Measurements from ENCODE around the gene ADAT3.

Gene ADAT3

GRCh38 chr19:1909761-1910080, 4.5 kb downstream of the ADAT3 start:
- H3K36me3 ChIP-seq (ENCODE audit: insufficient read depth, low read length): peaks cover 41% of the 10 kb centered on the region
- no peaks in the 10 kb centered on the region for H3K9me3 ChIP-seq (ENCODE audit: insufficient read depth, low read length, severe bottlenecking)
- no peak overlapping the region for H3K4me3 ChIP-seq (ENCODE audit: low read depth in 1 of 2, low read length in 2 of 2)
- H2AFZ ChIP-seq (ENCODE audit: low read depth, low read length): no peak overlapping the region
- no peak overlapping the region; the same call in 1 of the 2 replicates for H3K4me2 ChIP-seq (ENCODE audit: insufficient read depth, low read length)
- peaks cover 49% of the 10 kb centered on the region for H4K20me1 ChIP-seq (ENCODE audit: insufficient read depth, low read length)
- TF ChIP-seq CTCF (IDR thresholded peaks at IDR 0.05; ENCODE audit: borderline replicate concordance, extremely low read depth, low read length, poor library complexity, severe bottlenecking) (no peak), EZH2 (IDR thresholded peaks at IDR 0.05; ENCODE audit: borderline replicate concordance, low read depth, low read length, severe bottlenecking) (no peak)
- peak; percentile 32 for DNase-seq
- H3K27me3 ChIP-seq (ENCODE audit: insufficient read depth, low read length, poor library complexity): no peaks in the 10 kb centered on the region
- H3K9ac ChIP-seq (ENCODE audit: low read depth, low read length): no peak overlapping the region
- peaks cover 88% of the 10 kb centered on the region for H3K79me2 ChIP-seq (ENCODE audit: insufficient read depth, low read length)
- ATAC-seq (ENCODE audit: insufficient read depth, low read depth): no peak
- no peak overlapping the region for H3K27ac ChIP-seq (ENCODE audit: low read length)
- H3K4me1 ChIP-seq (ENCODE audit: insufficient read depth, low read length): peaks cover 25% of the 10 kb centered on the region

- no peak for DNase-seq
- peaks cover 89% of the 10 kb centered on the region for H3K79me2 ChIP-seq (ENCODE audit: insufficient read depth, low read length)
- no peak for ATAC-seq (ENCODE audit: insufficient read depth, low read depth)
- H3K27ac ChIP-seq (ENCODE audit: low read length): no peak overlapping the region
- no peak overlapping the region for H3K4me3 ChIP-seq (ENCODE audit: low read depth in 1 of 2, low read length in 2 of 2)
- no peak overlapping the region for H3K9ac ChIP-seq (ENCODE audit: low read depth, low read length)
- H3K36me3 ChIP-seq (ENCODE audit: insufficient read depth, low read length): peaks cover 46% of the 10 kb centered on the region
- H4K20me1 ChIP-seq (ENCODE audit: insufficient read depth, low read length): peaks cover 53% of the 10 kb centered on the region
- TF ChIP-seq CTCF (IDR thresholded peaks at IDR 0.05; ENCODE audit: borderline replicate concordance, extremely low read depth, low read length, poor library complexity, severe bottlenecking): no peak
- peaks cover 22% of the 10 kb centered on the region for H3K4me1 ChIP-seq (ENCODE audit: insufficient read depth, low read length)
- H3K9me3 ChIP-seq (ENCODE audit: insufficient read depth, low read length, severe bottlenecking): no peaks in the 10 kb centered on the region
- no peak overlapping the region for H3K4me2 ChIP-seq (ENCODE audit: insufficient read depth, low read length)
- no peak overlapping the region for H2AFZ ChIP-seq (ENCODE audit: low read depth, low read length)
- H3K27me3 ChIP-seq (ENCODE audit: insufficient read depth, low read length, poor library complexity): no peaks in the 10 kb centered on the region
These were observed 5.0 kb downstream of the ADAT3 start for GRCh38 chr19:1910177-1910576.

GRCh38 chr19:1911098-1911497, 5.9 kb downstream of the ADAT3 start:
- Histone ChIP-seq H2AFZ (ENCODE audit: low read depth, low read length) (no peak overlapping the region), H3K4me3 (ENCODE audit: low read depth in 1 of 2, low read length in 2 of 2) (no peak overlapping the region), H3K9me3 (ENCODE audit: insufficient read depth, low read length, severe bottlenecking) (no peaks in the 10 kb centered on the region), H3K36me3 (ENCODE audit: insufficient read depth, low read length) (peaks cover 48% of the 10 kb centered on the region), H4K20me1 (ENCODE audit: insufficient read depth, low read length) (peaks cover 56% of the 10 kb centered on the region), H3K4me2 (ENCODE audit: insufficient read depth, low read length) (no peak overlapping the region), H3K4me1 (ENCODE audit: insufficient read depth, low read length) (peaks cover 16% of the 10 kb centered on the region), H3K79me2 (ENCODE audit: insufficient read depth, low read length) (peaks cover 84% of the 10 kb centered on the region), H3K9ac (ENCODE audit: low read depth, low read length) (no peak overlapping the region), H3K27me3 (ENCODE audit: insufficient read depth, low read length, poor library complexity) (no peaks in the 10 kb centered on the region), H3K27ac (ENCODE audit: low read length) (no peak overlapping the region)
- no peak for TF ChIP-seq EZH2 (IDR thresholded peaks at IDR 0.05; ENCODE audit: borderline replicate concordance, low read depth, low read length, severe bottlenecking)
- no peak for TF ChIP-seq CTCF (IDR thresholded peaks at IDR 0.05; ENCODE audit: borderline replicate concordance, extremely low read depth, low read length, poor library complexity, severe bottlenecking)
- DNase-seq (no peak), ATAC-seq (ENCODE audit: insufficient read depth, low read depth) (no peak)

GRCh38 chr19:1911995-1912394, 6.8 kb downstream of the ADAT3 start:
- peaks cover 56% of the 10 kb centered on the region for H4K20me1 ChIP-seq (ENCODE audit: insufficient read depth, low read length)
- H3K9me3 ChIP-seq (ENCODE audit: insufficient read depth, low read length, severe bottlenecking): no peaks in the 10 kb centered on the region
- TF ChIP-seq EZH2 (IDR thresholded peaks at IDR 0.05; ENCODE audit: borderline replicate concordance, low read depth, low read length, severe bottlenecking): no peak
- no peak for TF ChIP-seq CTCF (IDR thresholded peaks at IDR 0.05; ENCODE audit: borderline replicate concordance, extremely low read depth, low read length, poor library complexity, severe bottlenecking)
- H3K4me2 ChIP-seq (ENCODE audit: insufficient read depth, low read length): no peak overlapping the region
- H3K27me3 ChIP-seq (ENCODE audit: insufficient read depth, low read length, poor library complexity): no peaks in the 10 kb centered on the region
- no peak for ATAC-seq (ENCODE audit: insufficient read depth, low read depth)
- H2AFZ ChIP-seq (ENCODE audit: low read depth, low read length): no peak overlapping the region
- peaks cover 8% of the 10 kb centered on the region; the same call in 1 of the 2 replicates for H3K4me1 ChIP-seq (ENCODE audit: insufficient read depth, low read length)
- peaks cover 75% of the 10 kb centered on the region for H3K79me2 ChIP-seq (ENCODE audit: insufficient read depth, low read length)
- peaks cover 48% of the 10 kb centered on the region for H3K36me3 ChIP-seq (ENCODE audit: insufficient read depth, low read length)
- H3K4me3 ChIP-seq (ENCODE audit: low read depth in 1 of 2, low read length in 2 of 2): no peak overlapping the region
- H3K9ac ChIP-seq (ENCODE audit: low read depth, low read length): no peak overlapping the region
- DNase-seq: no peak
- H3K27ac ChIP-seq (ENCODE audit: low read length): no peak overlapping the region
